Smooth muscle cell (in vitro differentiated cells): ENCODE data around the gene TAF6L. TPM values are rescaled to one million over a fixed set of nuclear protein-coding genes. Genes with fewer than 3 reads are reported as not detected.

Source experiments
- DNase-seq: peaks from one replicate; lab custom pipeline; 2025; ENCODE audit not compliant: unreplicated experiment; lab: John Stamatoyannopoulos, UW
- H2AFZ ChIP-seq: fragments of 200-600 bp; sonication (generic); 2 replicates; pipeline ENCODE4 v1.6.0; 2016; ENCODE audit warnings: antibody characterized with exemption, low read depth, mild to moderate bottlenecking
- H3F3A ChIP-seq: fragments of 200-600 bp; sonication (generic); 2 replicates; pipeline ENCODE4 v1.6.0; 2017; ENCODE audit warnings: antibody characterized with exemption, low read depth
- H3K27ac ChIP-seq: fragments of 200-600 bp; sonication (generic); 2 replicates; pipeline ENCODE4 v1.5.1; 2016; ENCODE audit warnings: low read depth, mild to moderate bottlenecking
- H3K27me3 ChIP-seq: fragments of 200-600 bp; sonication (generic); 2 replicates; pipeline ENCODE4 v1.6.1; 2016; ENCODE audit warnings: low read depth, mild to moderate bottlenecking
- H3K36me3 ChIP-seq: fragments of 200-600 bp; sonication (generic); 2 replicates; pipeline ENCODE4 v1.5.1; 2016; ENCODE audit warnings: low read depth
- H3K4me1 ChIP-seq: fragments of 200-600 bp; sonication (generic); 2 replicates; pipeline ENCODE4 v1.5.1; 2016; ENCODE audit warnings: low read depth
- H3K4me2 ChIP-seq: fragments of 200-600 bp; sonication (generic); 2 replicates; pipeline ENCODE4 v1.6.0; 2016; ENCODE audit warnings: mild to moderate bottlenecking
- H3K4me3 ChIP-seq: fragments of 200-600 bp; sonication (generic); 2 replicates; pipeline ENCODE4 v1.5.1; 2016; ENCODE audit warnings: mild to moderate bottlenecking
- H3K79me2 ChIP-seq: fragments of 200-600 bp; sonication (generic); 2 replicates; pipeline ENCODE4 v1.6.0; 2016; ENCODE audit warnings: low read depth, mild to moderate bottlenecking
- H3K9ac ChIP-seq: fragments of 200-600 bp; sonication (generic); 2 replicates; pipeline ENCODE4 v1.6.0; 2016; ENCODE audit warnings: low read depth
- H3K9me3 ChIP-seq: fragments of 200-600 bp; sonication (generic); replicated peaks from 2 replicates; pipeline ENCODE4 v1.5.1; 2016; ENCODE audit warnings: low read depth
- H4K20me1 ChIP-seq: fragments of 200-600 bp; sonication (generic); 2 replicates; pipeline ENCODE4 v1.6.0; 2016; ENCODE audit warnings: low read depth
- CTCF ChIP-seq: fragments of 200-600 bp; sonication (generic); IDR thresholded peaks from 2 replicates; pipeline ENCODE4 v1.5.1; 2017; ENCODE audit warnings: borderline replicate concordance, mild to moderate bottlenecking, antibody characterized with exemption; ENCODE audit not compliant: insufficient read depth, poor library complexity, severe bottlenecking
- WGBS: methylation state at CpG from one replicate; pipeline ENCODE4 v1.1.7; 2016; ENCODE audit warnings: low lambda C conversion rate; 5-methylcytosine and 5-hydroxymethylcytosine counted together
- polyA plus RNA-seq: library from polyadenylated mRNA; unstranded; fragments of >200 nt; fragmentation: Nextera tagmentation; extraction: Ambion mirVana; gene quantifications from 2 replicates; pipeline ENCODE4 v1.2.1, GENCODE V29; 2016
- total RNA-seq: library from RNA; depleted of rRNA; stranded (reverse); fragments of >200 nt; gene quantifications from 2 replicates; pipeline ENCODE4 v1.2.3, GENCODE V29; 2014

The TAF6L gene
- total RNA-seq (10.5 and 11.9 TPM in 2 replicates), polyA plus RNA-seq (18.6 and 27.2 TPM in 2 replicates)

- no peak for TF ChIP-seq CTCF
- H3K9ac ChIP-seq: peak within 1 kb of the TSS; percentile 43
- peaks cover 14% of the 10 kb centered on the region for H3K79me2 ChIP-seq
- no peaks in the 10 kb centered on the region for H4K20me1 ChIP-seq
- H2AFZ ChIP-seq: peak within 1 kb of the TSS; percentile 52
- peak within 1 kb of the TSS; percentile 82 for H3K27ac ChIP-seq
- H3K4me1 ChIP-seq: peaks cover 13% of the 10 kb centered on the region
- peak; percentile 98 for DNase-seq
- H3K9me3 ChIP-seq: no peaks in the 10 kb centered on the region
- H3K36me3 ChIP-seq: no peaks in the 10 kb centered on the region
- peak within 1 kb of the TSS; percentile 57 for H3K4me3 ChIP-seq
- WGBS: 1% methylated on average over 38 of the region's 60 CpGs
- H3K27me3 ChIP-seq: no peaks in the 10 kb centered on the region
- H3K4me2 ChIP-seq: peak within 1 kb of the TSS; percentile 84
- H3F3A ChIP-seq: peaks cover 4% of the 10 kb centered on the region
Observed at GRCh38 chr11:62771144-62772021, at the start of gene TAF6L. Gene TAF6L (plus strand): TSS chr11:62771396. CDS start chr11:62775784, 4,388 bp downstream.

- H3K9ac ChIP-seq: no peak overlapping the region
- H3K27ac ChIP-seq: no peak overlapping the region
- no peaks in the 10 kb centered on the region for H3K27me3 ChIP-seq
- no peak overlapping the region for H3K4me2 ChIP-seq
- no peak for TF ChIP-seq CTCF
- peaks cover 16% of the 10 kb centered on the region for H3K4me1 ChIP-seq
- peaks cover 88% of the 10 kb centered on the region for H3K79me2 ChIP-seq
- H4K20me1 ChIP-seq: peaks cover 53% of the 10 kb centered on the region
- H3K4me3 ChIP-seq: no peak overlapping the region
- no peak for DNase-seq
- H3F3A ChIP-seq: peaks cover 24% of the 10 kb centered on the region
- H2AFZ ChIP-seq: no peak overlapping the region
- peaks cover 31% of the 10 kb centered on the region for H3K36me3 ChIP-seq
- WGBS: 80% methylated on average over 7 of the region's 7 CpGs
- H3K9me3 ChIP-seq: no peaks in the 10 kb centered on the region
Observed at GRCh38 chr11:62721994-62722393, 49.2 kb upstream of the TAF6L start.

- Histone ChIP-seq H4K20me1 (peaks cover 53% of the 10 kb centered on the region), H3F3A (peaks cover 32% of the 10 kb centered on the region), H3K36me3 (peaks cover 30% of the 10 kb centered on the region), H3K27ac (peak overlapping the region; percentile 89), H3K27me3 (no peaks in the 10 kb centered on the region), H3K79me2 (peaks cover 80% of the 10 kb centered on the region), H3K4me1 (peaks cover 16% of the 10 kb centered on the region), H3K4me3 (peak overlapping the region; percentile 87), H3K9ac (peak overlapping the region; percentile 77), H3K9me3 (no peaks in the 10 kb centered on the region), H2AFZ (no peak overlapping the region), H3K4me2 (peak overlapping the region; percentile 99)
- DNase-seq: no peak
- 79% methylated on average over 8 of the region's 8 CpGs for WGBS
- TF ChIP-seq CTCF: no peak
Observed at GRCh38 chr11:62724171-62724570, 47.0 kb upstream of the TAF6L start.
